Activated CD4-positive, alpha-beta T cell treated with anti-CD3 and anti-CD28 coated beads for 36 hours (primary cell): Measurements from ENCODE around the gene PPAN. TPM values are rescaled to one million over a fixed set of nuclear protein-coding genes. Genes with fewer than 3 reads are reported as not detected.

Experiments used
- ATAC-seq: fragments of 200-7000 bp; cut with Tn5 transposase; one replicate; pipeline ENCODE4 v1.10.0; 2021; ENCODE audit warnings: mild to moderate bottlenecking, moderate library complexity
- CTCF ChIA-PET: fragments of 350-600 bp; sonication (Branson Sonifier 250); formaldehyde crosslinking; loops from one replicate; lab custom pipeline; 2021; ENCODE audit warnings: antibody characterized with exemption; lab: Charles Lee
- POLR2A ChIA-PET: fragments of 350-600 bp; sonication (Branson Sonifier 250); formaldehyde crosslinking; loops from one replicate; lab custom pipeline; 2021; ENCODE audit warnings: antibody characterized with exemption, inconsistent platforms; lab: Charles Lee
- DNase-seq: peaks from one replicate; pipeline ENCODE4 v3.0.0-alpha.2; 2020
- H3K27ac Mint-ChIP-seq: one replicate; pipeline ENCODE4 v1.8.0; 2021; ENCODE audit warnings: mixed read lengths
- H3K27me3 Mint-ChIP-seq: one replicate; pipeline ENCODE4 v1.8.0; 2021; ENCODE audit warnings: mixed read lengths
- H3K36me3 Mint-ChIP-seq: one replicate; pipeline ENCODE4 v1.8.0; 2021; ENCODE audit warnings: low read depth, mixed read lengths
- H3K4me1 Mint-ChIP-seq: one replicate; pipeline ENCODE4 v1.8.0; 2021; ENCODE audit warnings: mixed read lengths
- H3K4me3 Mint-ChIP-seq: one replicate; pipeline ENCODE4 v1.8.0; 2021; ENCODE audit warnings: mild to moderate bottlenecking, moderate library complexity, mixed read lengths
- H3K9me3 Mint-ChIP-seq: one replicate; pipeline ENCODE4 v1.8.0; 2021; ENCODE audit warnings: low read depth, mixed read lengths
- intact Hi-C, 2 experiments: fragments of 100-400 bp; cut with DNase I in 1 of 2; cut with micrococcal nuclease in 1 of 2; formaldehyde crosslinking; loops; one replicate each; pipeline versions ENCODE4 v1.14.2 to v1.15.1; 2022 to 2024; cut with DNase I, micrococcal nuclease
- total RNA-seq, 2 experiments: library from RNA; stranded (reverse); gene quantifications; one replicate each; pipeline ENCODE4 v1.2.3, GENCODE V29; 2021

The PPAN gene
- total RNA-seq, 2 experiments from 2014 or later, result 139 to 149 TPM

DNA sequence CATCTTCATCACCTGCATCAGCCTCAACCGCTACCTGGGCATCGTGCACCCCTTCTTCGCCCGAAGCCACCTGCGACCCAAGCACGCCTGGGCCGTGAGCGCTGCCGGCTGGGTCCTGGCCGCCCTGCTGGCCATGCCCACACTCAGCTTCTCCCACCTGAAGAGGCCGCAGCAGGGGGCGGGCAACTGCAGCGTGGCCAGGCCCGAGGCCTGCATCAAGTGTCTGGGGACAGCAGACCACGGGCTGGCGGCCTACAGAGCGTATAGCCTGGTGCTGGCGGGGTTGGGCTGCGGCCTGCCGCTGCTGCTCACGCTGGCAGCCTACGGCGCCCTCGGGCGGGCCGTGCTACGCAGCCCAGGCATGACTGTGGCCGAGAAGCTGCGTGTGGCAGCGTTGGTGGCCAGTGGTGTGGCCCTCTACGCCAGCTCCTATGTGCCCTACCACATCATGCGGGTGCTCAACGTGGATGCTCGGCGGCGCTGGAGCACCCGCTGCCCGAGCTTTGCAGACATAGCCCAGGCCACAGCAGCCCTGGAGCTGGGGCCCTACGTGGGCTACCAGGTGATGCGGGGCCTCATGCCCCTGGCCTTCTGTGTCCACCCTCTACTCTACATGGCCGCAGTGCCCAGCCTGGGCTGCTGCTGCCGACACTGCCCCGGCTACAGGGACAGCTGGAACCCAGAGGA is 7.9 kb downstream of the PPAN start:
- Mint-ChIP-seq H3K36me3 (peaks cover 74% of the 10 kb centered on the region), H3K9me3 (no peaks in the 10 kb centered on the region), H3K4me1 (peaks cover 58% of the 10 kb centered on the region), H3K27me3 (no peaks in the 10 kb centered on the region), H3K4me3 (peak overlapping the region; percentile 15), H3K27ac (peak overlapping the region; percentile 19)
- ATAC-seq (no peak), DNase-seq (no peak)
- POLR2A ChIA-PET, result interaction anchor here (0.6 to 1.1 kb wide), 3 partner anchors 8 to 135 kb away, joined by 3 to 5 read pairs (median 3); partner anchors contain the start of gene PPAN
- intact Hi-C loops, result loop anchor here (1.0 to 2.0 kb wide), 3 partner anchors 15 to 179 kb away; no protein-coding TSS in a partner anchor
- CTCF ChIA-PET, result interaction anchor here (0.5 to 2.2 kb wide), 9 partner anchors 8 to 212 kb away, joined by 3 to 9 read pairs (median 4); partner anchors contain the start of gene PPAN

- Mint-ChIP-seq H3K27me3 (no peaks in the 10 kb centered on the region), H3K4me1 (peaks cover 51% of the 10 kb centered on the region), H3K9me3 (no peaks in the 10 kb centered on the region), H3K36me3 (peaks cover 71% of the 10 kb centered on the region), H3K4me3 (peak overlapping the region; percentile 15), H3K27ac (peak overlapping the region; percentile 19)
- DNase-seq, result peak; percentile 39
- ChIA-PET POLR2A (interaction anchor here (0.6 to 1.1 kb wide), 4 partner anchors 9 to 134 kb away, joined by 3 to 5 read pairs (median 3); partner anchors contain the start of gene PPAN), CTCF (interaction anchor here (0.5 to 2.2 kb wide), 4 partner anchors 9 to 135 kb away, joined by 3 to 9 read pairs (median 4); partner anchors contain the start of gene PPAN)
- no peak for ATAC-seq
- intact Hi-C loops, result loop anchor here in 1 of 2 experiments (5.0 kb wide), 1 partner anchor 183 kb away; no protein-coding TSS in a partner anchor
These were observed 8.7 kb downstream of the PPAN start for GRCh38 chr19:10114651-10115391.

DNA sequence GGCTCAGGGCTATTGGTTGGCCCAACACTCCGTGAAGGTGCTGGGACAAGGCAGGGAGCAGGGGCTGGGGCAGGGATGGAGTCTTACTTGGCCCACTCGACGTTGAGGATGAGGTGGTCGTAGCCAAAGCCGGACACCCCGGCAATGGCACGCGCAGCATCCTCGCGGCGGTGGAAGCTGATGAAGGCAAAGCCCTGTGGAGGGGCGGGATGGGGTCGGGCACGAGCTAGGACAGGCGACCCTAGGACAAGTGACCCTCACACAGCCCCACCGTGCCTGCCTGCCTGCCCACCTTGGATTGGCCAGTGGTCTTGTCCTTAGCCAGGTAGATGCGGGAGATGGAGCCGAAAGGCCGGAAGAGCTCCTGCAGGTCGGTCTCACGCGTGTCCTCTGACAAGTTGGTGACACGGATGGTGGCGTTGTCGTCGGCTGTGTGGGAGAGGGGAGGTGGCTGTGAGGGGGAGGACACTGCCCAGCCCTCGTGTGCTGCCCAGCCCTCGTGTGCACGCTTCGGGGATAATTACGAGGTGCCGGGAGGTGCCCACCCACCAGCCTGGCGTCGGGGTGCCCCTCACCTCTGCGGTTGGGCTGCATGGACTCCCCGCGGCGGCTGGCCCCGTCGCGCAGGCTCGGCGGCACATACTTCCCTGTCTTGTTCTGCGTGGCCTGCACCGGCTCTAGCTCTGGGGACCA is 9.4 kb downstream of the PPAN start:
- Mint-ChIP-seq H3K27ac (peak overlapping the region; percentile 42), H3K4me3 (no peak overlapping the region), H3K36me3 (peaks cover 66% of the 10 kb centered on the region), H3K4me1 (peaks cover 46% of the 10 kb centered on the region), H3K27me3 (no peaks in the 10 kb centered on the region), H3K9me3 (no peaks in the 10 kb centered on the region)
- intact Hi-C loops, result loop anchor here in 1 of 2 experiments (5.0 kb wide), 1 partner anchor 183 kb away; no protein-coding TSS in a partner anchor
- DNase-seq, result peak; percentile 25
- POLR2A ChIA-PET, result interaction anchor here (0.9 kb wide), 1 partner anchor 36 kb away, joined by 3 read pairs; no protein-coding TSS in a partner anchor
- no peak for ATAC-seq
- CTCF ChIA-PET, result interaction anchor here (1.0 to 2.7 kb wide), 6 partner anchors 9 to 222 kb away, joined by 3 to 8 read pairs (median 4); partner anchors contain the start of gene PPAN

GRCh38 chr19:10116085-10116865 is 10.1 kb downstream of the PPAN start:
- H3K27me3 Mint-ChIP-seq, result no peaks in the 10 kb centered on the region
- CTCF ChIA-PET, result interaction anchor here (1.0 to 2.7 kb wide), 5 partner anchors 10 to 221 kb away, joined by 3 to 8 read pairs (median 5); partner anchors contain the start of gene PPAN
- POLR2A ChIA-PET, result interaction anchor here (0.7 to 0.9 kb wide), 3 partner anchors 12 to 805 kb away, joined by 3 to 5 read pairs (median 4); no protein-coding TSS in a partner anchor
- DNase-seq (peak; percentile 25), ATAC-seq (no peak)
- H3K4me1 Mint-ChIP-seq, result peaks cover 42% of the 10 kb centered on the region
- no peaks in the 10 kb centered on the region for H3K9me3 Mint-ChIP-seq
- intact Hi-C loops, result loop anchor here in 1 of 2 experiments (5.0 kb wide), 1 partner anchor 184 kb away; no protein-coding TSS in a partner anchor
- no peak overlapping the region for H3K4me3 Mint-ChIP-seq
- peaks cover 62% of the 10 kb centered on the region for H3K36me3 Mint-ChIP-seq
- peak overlapping the region; percentile 42 for H3K27ac Mint-ChIP-seq

- Mint-ChIP-seq H3K27ac (no peak overlapping the region), H3K9me3 (no peaks in the 10 kb centered on the region), H3K4me3 (no peak overlapping the region), H3K4me1 (peaks cover 34% of the 10 kb centered on the region), H3K36me3 (peaks cover 54% of the 10 kb centered on the region), H3K27me3 (no peaks in the 10 kb centered on the region)
- ChIA-PET CTCF (interaction anchor here (0.6 to 2.7 kb wide), 7 partner anchors 10 to 195 kb away, joined by 3 to 8 read pairs (median 3); partner anchors contain the start of genes ANGPTL6 and PPAN), POLR2A (interaction anchor here (0.6 to 0.8 kb wide), 2 partner anchors 228 to 806 kb away, joined by 4 to 6 read pairs; no protein-coding TSS in a partner anchor)
- DNase-seq, result no peak
- ATAC-seq, result no peak
- intact Hi-C loops, result loop anchor here in 1 of 2 experiments (5.0 kb wide), 1 partner anchor 185 kb away; no protein-coding TSS in a partner anchor
These were observed 10.9 kb downstream of the PPAN start for GRCh38 chr19:10116866-10117616.

DNA sequence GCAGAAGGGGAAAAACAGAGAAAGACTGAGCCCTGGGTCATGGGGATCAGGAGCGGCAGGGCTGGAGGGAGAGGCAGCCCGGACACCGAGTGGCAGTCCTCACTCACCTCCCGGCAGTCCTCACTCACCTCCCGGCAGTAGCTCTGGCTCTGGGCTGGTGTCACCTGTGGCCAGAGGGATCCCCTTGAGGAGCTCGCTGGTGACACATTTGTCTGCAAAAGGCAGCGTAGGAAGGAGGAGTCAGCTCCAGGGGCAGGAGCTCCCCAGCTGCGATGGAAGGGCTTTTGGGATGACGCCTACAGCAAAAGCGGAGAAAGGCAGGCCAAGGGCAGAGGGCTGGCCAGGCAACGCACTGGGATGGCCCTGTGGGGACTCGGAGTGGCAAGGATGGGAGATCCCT is 12.8 kb downstream of the PPAN start:
- CTCF ChIA-PET, result interaction anchor here (0.9 to 1.7 kb wide), 5 partner anchors 11 to 114 kb away, joined by 3 to 4 read pairs (median 3); partner anchors contain the start of gene PPAN

GRCh38 chr19:10120538-10121189 is 14.5 kb downstream of the PPAN start:
- no peak overlapping the region for H3K4me3 Mint-ChIP-seq
- ChIA-PET POLR2A (no interaction called here), CTCF (interaction anchor here (0.7 to 1.6 kb wide), 8 partner anchors 10 to 445 kb away, joined by 3 to 5 read pairs (median 4); no protein-coding TSS in a partner anchor)
- no peak for DNase-seq
- H3K27ac Mint-ChIP-seq, result no peak overlapping the region
- no peaks in the 10 kb centered on the region for H3K27me3 Mint-ChIP-seq
- H3K9me3 Mint-ChIP-seq, result no peaks in the 10 kb centered on the region
- intact Hi-C loops, result loop anchor here (1.0 to 2.0 kb wide), 3 partner anchors 16 to 131 kb away; no protein-coding TSS in a partner anchor
- ATAC-seq, result no peak
- H3K4me1 Mint-ChIP-seq, result peaks cover 15% of the 10 kb centered on the region
- H3K36me3 Mint-ChIP-seq, result peaks cover 31% of the 10 kb centered on the region

More for the DNA sequence above, 12.8 kb downstream of the PPAN start:
- POLR2A ChIA-PET, result no interaction called here
- ATAC-seq (no peak), DNase-seq (peak; percentile 31)
- peaks cover 40% of the 10 kb centered on the region for H3K36me3 Mint-ChIP-seq
- peak overlapping the region; percentile 88 for H3K27ac Mint-ChIP-seq
- H3K4me3 Mint-ChIP-seq, result peak overlapping the region; percentile 95
- H3K9me3 Mint-ChIP-seq, result no peaks in the 10 kb centered on the region
- no peaks in the 10 kb centered on the region for H3K27me3 Mint-ChIP-seq
- H3K4me1 Mint-ChIP-seq, result peaks cover 19% of the 10 kb centered on the region
- intact Hi-C loops, result loop anchor here (1.0 to 5.0 kb wide), 5 partner anchors 13 to 187 kb away; partner anchors contain the start of genes DNMT1 (in 1 of the 2), PPAN (in 1 of the 2) and SHFL (in 1 of the 2)

- CTCF ChIA-PET, result interaction anchor here (0.9 to 1.6 kb wide), 3 partner anchors 9 to 128 kb away, joined by 3 to 5 read pairs (median 4); no protein-coding TSS in a partner anchor
- DNase-seq (no peak), ATAC-seq (no peak)
- no peak overlapping the region for H3K4me3 Mint-ChIP-seq
- no peaks in the 10 kb centered on the region for H3K27me3 Mint-ChIP-seq
- peaks cover 19% of the 10 kb centered on the region for H3K36me3 Mint-ChIP-seq
- peaks cover 9% of the 10 kb centered on the region for H3K4me1 Mint-ChIP-seq
- intact Hi-C loops, result no loop called here
- H3K9me3 Mint-ChIP-seq, result no peaks in the 10 kb centered on the region
- no peak overlapping the region for H3K27ac Mint-ChIP-seq
- POLR2A ChIA-PET, result no interaction called here
These were observed 15.9 kb downstream of the PPAN start for GRCh38 chr19:10122045-10122444.

DNA sequence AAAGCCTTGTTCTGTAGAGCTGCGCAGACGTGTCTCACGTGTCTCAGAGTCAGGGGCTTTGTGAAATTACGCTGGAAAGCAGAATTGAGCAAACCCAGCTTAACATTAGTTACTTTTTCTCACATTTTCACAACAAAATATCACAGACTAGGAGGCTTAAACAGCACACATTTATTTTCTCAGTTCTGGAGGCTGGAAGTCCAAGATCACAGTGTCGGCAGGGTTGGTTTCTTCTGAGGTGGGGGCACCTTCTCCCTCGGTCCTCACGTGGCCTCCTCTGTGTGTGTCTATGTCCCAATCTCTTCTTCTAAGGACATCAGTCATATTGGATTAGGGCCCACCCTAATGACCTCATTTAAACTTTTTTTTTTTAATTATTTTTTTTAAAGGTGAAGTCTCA is 18.3 kb downstream of the PPAN start:
- CTCF ChIA-PET, result no interaction called here
- peaks cover 12% of the 10 kb centered on the region for H3K36me3 Mint-ChIP-seq
- H3K9me3 Mint-ChIP-seq, result no peaks in the 10 kb centered on the region
- intact Hi-C loops, result no loop called here
- ATAC-seq (no peak), DNase-seq (no peak)
- H3K27me3 Mint-ChIP-seq, result no peaks in the 10 kb centered on the region
- H3K4me3 Mint-ChIP-seq, result no peak overlapping the region
- no peak overlapping the region for H3K27ac Mint-ChIP-seq
- peaks cover 2% of the 10 kb centered on the region for H3K4me1 Mint-ChIP-seq
- POLR2A ChIA-PET, result no interaction called here
